HG03571 (cell line): ENCODE measurements around the gene EBI3.
"Not testable (repeated sequence)": the region's sequence is repeated elsewhere in the genome, so short reads cannot be mapped to it uniquely, and the experiment has no call there.

Source experiments
- ATAC-seq: cut with Tn5 transposase; IDR thresholded peaks from one replicate; pipeline ENCODE4 v1.9.1; 2021; ENCODE audit not compliant: unreplicated experiment

Gene EBI3

DNA sequence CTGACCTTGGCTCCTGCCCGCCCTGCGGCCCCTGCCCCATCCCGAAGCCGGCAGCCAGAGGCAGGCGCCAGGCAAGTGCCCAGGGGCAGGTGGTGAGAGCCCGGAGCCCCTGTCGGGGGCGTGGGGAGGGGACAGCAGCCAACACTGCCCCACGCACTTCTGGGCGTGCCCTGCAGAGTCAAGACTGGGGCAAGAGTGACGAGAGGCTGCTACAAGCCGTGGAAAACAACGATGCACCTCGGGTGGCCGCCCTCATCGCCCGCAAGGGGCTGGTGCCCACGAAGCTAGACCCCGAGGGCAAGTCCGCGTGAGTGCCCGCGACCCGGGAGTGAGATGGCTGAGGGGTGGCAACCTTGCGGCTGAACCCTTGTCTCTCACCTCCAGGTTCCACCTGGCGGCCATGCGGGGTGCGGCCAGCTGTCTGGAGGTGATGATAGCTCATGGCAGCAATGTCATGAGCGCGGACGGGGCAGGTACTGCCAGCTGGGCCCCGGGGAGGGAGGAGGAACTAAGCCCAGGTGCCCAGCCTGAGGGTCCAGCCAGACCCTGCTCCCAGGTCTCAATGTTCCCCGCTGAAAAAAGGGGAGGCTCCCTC is 29.5 kb upstream of the EBI3 start:
- no peak for ATAC-seq

DNA sequence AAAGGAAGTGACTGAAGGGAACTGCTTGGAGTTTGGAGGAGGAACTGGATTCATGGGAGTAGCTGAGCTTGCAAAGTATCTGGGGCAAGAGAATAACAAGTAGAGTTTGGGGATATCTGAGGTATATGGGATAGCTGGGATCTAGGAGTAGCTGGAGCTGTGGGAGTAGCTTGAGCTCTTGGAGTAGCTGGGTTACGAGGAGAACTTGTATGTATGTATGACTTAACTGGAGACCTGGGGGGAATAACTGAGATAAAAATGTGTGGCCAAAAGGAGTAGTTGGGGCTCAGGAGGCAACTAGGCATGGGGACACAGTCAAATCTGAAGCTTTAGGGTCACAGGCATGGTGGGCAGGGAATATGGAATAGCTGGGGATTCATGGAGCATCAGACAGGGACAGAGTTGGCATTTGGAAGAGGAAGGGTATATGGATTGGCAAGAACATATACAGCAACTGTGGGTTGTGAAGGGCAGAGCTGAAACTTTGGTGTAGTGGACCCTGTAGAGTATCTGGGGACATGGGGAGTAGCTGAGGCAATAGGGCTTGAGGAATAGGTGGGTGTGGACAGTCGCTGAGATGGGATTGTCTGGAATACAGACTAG is 28.3 kb upstream of the EBI3 start:
- no peak for ATAC-seq

DNA sequence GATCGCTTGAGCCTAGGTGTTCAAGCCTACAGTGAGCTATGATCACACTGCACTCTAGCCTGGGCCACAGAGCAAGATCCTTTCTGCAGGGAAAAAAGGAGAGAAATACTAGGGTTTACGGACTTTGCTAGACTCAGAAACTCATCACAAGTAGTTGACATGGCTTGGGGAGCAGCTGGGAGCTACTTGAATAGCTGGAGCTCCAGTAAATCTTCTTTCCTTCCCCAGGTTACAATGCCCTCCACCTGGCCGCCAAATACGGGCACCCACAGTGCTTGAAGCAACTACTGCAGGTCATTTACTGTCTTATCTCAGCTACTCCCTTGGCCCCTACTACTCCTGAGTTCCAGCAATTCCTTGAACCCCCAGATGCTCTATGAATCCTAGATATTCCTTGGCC is 27.5 kb upstream of the EBI3 start:
- no peak for ATAC-seq

DNA sequence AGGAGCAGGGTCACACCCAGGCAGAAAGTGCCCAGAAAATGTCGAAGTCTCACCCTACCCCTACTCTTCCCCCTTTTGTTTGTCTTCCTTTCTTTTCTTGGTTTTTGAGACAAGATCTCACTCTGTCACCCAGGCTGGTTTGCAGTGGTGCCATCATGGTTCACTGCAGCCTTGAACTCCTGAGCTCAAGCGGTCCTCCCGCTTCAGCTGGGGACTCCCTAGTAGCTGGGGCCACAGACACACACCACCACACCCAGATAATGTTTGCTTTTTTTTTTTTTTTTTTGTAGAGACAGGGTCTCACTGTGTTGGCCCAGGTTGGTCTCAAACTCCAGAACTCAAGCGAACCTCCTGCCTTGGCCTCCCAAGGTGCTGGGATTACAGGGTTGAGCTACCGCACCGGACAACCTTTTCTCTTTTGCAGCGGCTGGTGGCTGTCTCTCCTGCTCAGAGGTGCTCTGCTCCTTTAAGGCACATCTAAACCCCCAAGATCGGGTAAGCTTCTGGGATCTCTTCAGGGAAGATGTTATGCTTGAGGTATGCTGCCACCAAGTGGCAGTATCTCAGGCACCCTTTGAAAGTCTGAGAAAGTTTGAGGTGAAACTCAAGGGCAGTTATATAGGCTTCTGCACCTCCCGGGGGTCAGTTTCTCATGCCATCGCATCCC is 22.4 kb upstream of the EBI3 start:
- no peak for ATAC-seq

DNA sequence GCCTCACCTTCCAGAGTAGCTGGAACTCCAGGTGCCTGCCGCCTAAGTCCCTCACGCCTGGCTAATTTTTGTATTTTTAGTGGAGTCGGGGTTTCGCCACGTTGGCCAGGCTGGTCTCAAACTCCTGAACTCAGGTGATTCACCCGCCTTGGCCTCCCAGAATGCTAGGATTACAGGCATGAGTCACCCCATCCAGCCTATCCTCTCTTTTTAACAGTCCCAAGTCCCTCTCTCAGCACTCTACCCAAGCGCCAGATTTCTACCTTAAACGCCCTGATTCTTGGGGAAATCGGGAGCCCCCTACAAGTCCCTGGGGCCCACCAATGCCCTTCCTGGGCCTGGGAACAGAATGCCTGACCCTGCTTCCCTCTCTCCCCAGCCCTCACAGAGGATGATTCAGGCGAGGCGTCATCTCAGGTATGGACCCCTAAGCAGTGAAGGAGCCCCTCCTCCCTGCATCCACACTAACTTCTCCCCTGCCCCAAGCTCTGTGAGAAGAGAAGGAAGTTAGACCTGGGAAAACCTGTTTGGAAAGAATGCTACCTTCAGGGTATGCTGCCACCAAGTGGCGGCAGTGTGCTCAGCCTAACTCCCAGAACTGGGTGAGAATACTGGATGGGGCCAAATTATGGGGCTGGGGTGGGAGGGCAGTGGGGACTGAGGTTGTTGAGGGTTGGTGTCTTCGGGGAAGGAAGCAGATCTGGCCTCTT is 20.8 kb upstream of the EBI3 start:
- ATAC-seq = no peak

DNA sequence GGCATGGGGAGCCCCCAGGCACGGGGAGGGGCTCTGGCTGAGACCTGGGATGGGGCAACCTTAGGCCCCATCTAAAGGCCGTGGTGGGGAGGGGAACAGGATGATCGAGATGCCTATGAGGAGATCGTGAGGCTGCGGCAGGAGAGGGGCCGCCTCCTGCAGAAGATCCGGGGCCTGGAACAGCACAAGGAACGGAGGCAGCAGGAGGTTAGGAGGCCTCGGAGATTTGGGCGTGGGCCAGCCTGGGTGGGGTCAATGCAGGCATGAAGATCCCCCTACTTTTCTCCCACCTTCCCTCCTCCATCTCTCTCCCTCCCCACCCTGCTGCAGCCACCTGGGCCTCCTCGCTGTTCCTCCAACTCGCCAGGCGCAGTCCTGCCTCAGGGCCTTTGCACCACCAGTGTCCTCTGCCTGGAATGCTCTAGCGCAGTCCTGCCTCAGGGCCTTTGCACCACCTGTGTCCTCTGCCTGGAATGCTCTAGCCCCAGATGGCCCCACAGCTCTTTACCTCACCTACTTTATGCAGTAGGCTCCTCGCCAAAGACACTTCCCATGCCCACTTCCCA is 19.1 kb upstream of the EBI3 start:
- no peak for ATAC-seq

DNA sequence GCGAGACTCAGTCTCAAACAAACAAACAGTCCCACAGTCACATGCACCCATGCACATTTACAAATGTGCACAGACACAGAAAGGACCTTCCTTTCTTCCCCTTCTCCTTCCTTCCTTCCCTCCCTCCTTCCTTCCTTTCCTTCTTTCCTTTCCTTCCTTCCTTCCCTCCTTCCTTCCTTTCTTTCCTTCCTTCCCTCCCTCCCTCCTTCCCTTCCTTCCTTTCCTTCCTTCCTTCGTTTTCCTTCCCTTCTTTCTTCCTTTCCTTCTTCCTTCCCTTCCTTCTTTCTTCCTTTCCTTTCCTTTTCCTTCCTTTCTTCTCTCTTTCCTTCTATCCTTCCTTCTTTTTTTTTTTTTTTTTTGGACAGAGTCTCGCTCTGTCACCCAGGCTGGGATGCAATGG is 16.2 kb upstream of the EBI3 start:
- ATAC-seq = no peak

DNA sequence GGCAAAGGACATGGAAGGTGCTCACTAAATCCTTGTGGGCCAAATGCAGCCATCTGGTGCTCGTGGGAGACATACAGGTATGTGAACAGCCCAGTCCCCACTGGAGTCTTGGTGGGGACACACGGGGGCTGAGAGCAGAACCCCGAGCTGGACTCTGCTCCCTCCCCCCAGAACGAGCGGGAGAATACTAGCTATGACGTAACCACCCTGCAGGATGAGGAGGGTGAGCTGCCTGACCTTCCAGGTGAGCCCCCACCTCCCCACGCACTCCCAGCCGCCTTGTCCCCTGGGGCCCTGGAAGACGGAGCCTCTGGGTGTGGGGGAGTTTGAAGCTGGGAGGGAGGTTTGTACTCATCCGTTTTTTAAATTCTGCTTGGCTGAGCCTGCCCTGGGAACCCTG is 13.5 kb upstream of the EBI3 start:
- no peak for ATAC-seq

DNA sequence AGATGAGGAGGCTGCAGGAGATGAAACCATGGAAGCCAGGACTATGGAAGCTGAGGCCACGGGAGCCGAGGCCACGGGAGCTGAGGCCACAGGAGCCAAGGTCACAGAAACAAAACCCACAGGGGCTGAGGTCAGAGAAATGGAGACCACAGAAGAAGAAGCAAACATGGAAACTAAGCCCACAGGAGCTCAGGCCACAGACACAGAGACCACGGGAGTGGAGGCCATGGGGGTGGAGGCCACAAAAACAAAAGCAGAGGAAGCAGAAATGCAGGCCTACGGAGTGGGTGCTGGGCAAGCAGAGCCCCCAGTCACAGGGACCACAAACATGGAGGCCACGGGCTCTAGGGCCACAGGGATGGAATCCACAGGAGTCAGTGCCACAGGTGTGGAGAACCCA is 12.5 kb upstream of the EBI3 start:
- ATAC-seq = no peak

DNA sequence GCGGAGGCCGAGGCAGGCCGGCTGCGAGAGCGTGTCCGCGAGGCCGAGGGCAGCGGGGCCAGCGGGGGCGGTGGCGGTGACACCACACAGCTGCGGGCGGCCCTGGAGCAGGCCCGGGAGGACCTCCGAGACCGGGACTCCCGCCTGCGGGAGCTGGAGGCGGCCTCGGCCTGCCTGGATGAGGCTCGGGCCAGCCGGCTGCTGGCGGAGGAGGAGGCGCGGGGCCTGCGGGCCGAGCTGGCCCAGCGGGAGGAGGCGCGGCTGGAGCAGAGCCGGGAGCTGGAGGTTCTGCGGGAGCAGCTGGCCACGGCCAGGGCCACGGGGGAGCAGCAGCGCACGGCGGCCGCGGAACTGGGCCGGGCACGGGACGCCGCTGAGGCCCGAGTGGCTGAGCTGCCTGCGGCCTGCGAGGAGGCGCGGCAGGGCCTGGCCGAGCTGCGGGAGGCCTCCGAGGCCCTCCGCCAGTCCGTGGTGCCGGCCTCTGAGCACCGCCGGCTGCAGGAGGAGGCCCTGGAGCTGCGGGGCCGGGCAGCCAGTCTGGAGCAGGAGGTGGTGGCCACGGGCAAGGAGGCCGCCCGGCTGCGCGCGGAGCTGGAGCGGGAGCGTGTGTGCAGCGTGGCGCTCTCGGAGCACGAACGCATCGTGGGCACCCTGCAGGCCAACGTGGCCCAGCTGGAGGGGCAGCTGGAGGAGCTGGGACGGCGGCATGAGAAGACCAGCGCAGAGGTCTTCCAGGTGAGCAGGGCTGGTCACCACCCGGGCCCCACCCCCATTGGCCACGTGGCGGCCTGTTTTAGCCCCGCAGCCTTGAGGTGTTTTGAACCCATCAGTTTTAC is 11.7 kb upstream of the EBI3 start:
- ATAC-seq = no peak

DNA sequence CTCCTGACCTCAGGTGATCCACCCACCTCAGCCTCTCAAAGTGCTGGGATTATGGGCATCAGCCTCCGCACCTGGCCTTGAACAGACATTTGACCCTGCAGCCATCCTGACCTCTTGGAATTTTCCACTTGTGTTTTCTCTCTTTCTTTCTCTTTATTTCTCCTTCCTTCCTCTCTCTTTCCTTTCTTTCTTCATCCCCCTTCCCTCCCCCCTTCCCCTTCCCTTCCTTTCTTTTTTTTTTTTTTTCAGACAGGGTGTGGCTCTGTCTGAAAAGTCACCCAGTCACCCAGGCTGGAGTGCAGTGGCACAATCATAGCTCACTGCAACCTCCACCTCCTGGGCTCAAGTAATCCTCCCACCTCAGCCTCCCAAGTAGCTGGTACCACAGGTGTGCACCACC is 10.8 kb upstream of the EBI3 start:
- ATAC-seq = not testable (repeated sequence)

DNA sequence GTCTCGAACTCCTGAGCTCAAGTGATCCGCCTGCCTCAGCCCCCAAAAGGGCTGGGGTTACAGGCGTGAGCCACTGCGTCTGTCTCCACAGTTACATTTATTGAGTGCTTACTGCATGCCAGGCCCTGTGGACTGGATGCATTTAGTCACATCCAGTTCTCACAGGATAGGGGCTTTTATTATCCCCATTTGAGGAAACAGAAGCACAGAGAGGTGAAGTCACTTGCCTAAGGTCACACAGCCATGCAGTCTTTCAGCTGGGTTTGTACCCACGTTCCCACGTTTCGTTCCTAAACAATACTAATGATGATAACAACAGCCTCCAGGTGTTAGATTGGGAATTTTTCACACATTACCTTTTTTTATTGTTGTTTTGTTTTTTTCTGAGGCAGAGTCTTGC is 9.1 kb upstream of the EBI3 start:
- no peak for ATAC-seq

DNA sequence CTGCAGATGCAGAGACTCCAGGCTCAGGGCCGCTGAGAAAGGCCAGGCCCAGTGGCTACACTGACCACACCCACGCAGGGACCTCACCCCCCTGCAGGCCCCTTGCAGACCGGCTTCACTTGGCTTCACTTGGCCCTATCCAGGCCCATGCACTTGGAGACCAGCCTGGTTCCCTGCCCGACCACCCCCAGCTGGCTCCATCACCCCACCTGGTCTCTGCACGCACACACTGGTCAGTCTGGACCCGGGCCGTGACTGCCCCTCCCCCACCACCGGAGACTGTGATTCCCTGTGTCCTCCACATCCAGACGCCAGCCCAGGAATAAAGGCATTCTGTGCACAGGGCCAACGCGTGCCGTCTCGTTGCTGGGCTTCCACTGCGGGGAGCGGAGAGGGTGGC is 4.9 kb upstream of the EBI3 start:
- ATAC-seq = no peak

DNA sequence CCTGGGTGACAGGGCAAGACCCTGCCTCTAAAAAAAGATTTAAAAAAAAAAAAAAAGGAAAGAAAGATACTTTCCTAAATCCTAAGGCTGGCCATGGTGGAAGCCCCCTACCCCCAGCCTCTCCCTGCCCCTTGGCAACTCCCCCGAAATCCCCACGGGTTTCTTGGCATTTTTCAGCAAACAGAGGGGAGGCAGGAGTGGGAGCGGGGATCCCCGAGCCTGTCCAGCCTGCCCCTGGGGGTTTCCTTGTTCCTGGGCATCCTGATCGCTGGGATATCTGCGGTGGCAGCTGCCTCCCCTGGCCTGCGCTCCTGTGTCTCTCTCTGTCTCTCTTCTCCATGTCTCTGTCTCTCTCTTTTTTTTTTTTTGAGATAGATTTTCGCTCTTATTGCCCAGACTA is 3.4 kb upstream of the EBI3 start:
- ATAC-seq = no peak

DNA sequence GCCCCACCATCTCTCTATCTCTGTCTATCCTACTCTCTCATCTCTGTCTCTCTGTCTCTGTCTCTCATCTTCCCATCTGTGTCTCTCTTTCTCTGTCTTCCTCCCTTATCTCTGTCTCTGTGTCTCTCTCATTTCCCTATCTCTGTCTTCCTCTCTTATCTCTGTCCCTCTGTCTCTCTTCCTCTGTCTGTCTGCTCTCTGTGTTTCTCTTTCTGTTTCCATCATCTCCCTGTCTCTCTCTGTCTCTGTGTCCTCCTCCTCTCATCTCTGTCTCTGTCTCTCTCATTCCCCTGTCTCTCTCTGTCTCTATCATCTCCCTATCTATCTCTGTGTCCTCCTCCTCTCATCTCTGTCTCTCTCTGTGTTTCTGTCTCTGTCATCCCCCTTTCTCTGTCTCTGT is 1.6 kb upstream of the EBI3 start:
- ATAC-seq = no peak

DNA sequence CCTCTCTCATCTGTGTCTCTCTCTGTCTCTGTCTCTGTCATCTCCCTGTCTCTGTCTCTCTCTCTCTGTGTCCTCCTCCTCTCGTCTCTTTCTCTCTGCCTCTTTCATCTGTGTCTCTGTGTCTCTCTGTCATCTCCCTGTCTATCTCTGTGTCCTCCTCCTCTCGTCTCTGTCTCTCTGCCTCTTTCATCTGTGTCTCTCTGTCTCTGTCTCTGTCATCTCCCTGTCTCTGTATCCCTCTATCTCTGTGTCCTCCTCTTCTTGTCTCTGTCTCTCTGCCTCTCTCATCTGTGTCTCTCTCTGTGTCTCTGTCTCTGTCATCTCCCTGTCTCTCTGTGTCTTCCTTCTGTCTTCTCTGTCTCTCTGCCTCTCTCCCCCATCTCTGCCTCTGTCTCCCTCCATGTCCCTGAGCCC is 551 bp upstream of the EBI3 start:
- ATAC-seq = no peak

DNA sequence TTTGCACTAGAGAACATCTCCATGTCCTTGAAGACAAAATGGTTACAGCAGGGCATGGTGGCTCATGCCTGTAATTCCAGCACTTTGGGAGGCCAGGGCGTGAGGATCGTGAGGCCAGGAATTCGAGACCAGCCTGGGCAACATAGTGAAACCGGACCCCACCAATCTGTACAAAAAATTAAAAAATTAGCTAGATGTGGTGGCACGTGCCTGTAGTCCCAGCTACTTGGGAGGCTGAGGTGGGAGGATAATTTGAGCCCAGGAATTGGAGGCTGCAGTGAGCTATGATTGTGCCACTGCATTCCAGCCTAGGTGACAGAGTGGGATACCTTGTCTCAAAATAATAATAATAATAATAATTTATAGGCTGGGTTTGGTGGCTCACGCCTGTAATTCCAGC is 914 bp downstream of the EBI3 start:
- not testable (repeated sequence) for ATAC-seq

DNA sequence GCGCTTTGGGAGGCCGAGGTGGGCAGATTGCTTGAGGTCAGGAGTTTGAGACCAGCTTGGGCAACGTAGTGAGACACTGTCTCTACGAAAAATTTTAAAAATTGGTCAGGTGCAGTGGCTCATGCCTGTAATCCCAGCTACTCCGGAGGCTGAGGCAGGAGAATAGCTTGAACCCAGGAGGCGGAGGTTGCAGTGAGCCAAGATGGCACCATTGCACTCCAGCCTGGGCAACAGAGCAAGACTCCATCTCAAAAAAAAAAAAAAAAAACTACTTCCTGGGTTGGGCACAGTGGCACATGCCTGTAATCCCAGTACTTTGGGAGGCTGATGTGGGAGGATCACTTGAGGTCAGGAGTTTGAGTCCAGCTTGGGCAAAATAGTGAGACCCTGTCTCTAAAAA is 2.2 kb downstream of the EBI3 start:
- ATAC-seq = not testable (repeated sequence)

DNA sequence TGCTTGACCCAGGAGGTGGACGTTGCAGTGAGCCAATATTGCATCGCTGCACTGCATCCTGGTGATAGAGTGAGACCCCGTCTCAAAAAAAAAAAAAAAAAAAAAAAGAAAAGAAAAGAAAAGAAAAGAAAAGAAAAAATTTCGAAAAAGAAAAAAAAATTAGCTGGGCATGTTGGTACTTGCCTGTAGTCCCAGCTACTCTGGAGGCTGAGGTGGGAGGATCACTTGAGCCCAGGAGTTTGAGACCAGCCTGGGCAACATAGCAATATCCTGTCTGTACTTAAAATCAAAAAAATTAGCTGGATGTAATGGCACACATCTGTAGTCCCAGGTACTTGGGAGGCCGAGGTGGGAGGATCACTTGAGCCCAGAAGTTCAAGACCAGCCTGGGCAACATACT is 2.8 kb downstream of the EBI3 start:
- not testable (repeated sequence) for ATAC-seq

DNA sequence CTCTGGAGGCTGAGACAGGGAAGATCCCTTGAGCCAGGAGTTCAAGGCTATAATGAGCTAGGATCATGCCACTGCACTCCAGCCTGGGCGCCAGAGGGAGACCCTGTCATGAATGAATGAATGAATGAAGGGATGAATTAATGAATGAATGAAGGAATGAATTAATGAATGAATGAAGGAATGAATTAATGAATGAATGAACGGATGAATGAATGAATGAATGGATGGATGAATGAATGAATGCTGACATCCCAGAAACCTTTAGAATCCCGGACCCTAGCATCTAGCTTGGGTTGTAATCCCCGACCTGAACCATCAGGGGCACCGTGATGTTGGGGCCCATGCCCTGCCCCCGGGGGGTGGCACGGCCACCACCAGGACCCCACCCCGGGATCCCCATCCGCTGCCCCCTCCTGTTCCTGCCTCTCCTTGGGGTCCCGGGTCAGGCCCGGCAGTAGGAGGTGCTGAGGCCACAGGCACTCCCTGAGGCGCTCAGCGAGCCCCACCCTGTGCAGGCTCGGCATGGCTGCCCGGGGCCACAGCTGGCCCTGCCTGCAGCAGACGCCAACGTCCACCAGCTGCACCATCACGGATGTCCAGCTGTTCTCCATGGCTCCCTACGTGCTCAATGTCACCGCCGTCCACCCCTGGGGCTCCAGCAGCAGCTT is 3.4 kb downstream of the EBI3 start:
- ATAC-seq = no peak
